Fibroblast of mammary gland (primary cell): ENCODE results near the gene MAP2K1.
A peak's percentile ranks its signal among the peaks of the same experiment; 100 is the strongest.

Experiments
- DNase-seq: peaks from one replicate; pipeline ENCODE4 v3.0.0-alpha.2; 2010; ENCODE audit warnings: low read depth
- H3K4me3 ChIP-seq: 2 replicates; pipeline ENCODE4 v1.5.1; 2011; ENCODE audit warnings: low read depth, mild to moderate bottlenecking, low read length, moderate library complexity; ENCODE audit not compliant: control insufficient read depth
- TF ChIP-seq, protein P1 (sequence below): conservative IDR thresholded peaks from 2 replicates; pipeline ENCODE4 v1.5.1; 2011; ENCODE audit warnings: low read depth, low read length, inconsistent platforms; ENCODE audit not compliant: control insufficient read depth, insufficient read depth

The MAP2K1 gene

DNA sequence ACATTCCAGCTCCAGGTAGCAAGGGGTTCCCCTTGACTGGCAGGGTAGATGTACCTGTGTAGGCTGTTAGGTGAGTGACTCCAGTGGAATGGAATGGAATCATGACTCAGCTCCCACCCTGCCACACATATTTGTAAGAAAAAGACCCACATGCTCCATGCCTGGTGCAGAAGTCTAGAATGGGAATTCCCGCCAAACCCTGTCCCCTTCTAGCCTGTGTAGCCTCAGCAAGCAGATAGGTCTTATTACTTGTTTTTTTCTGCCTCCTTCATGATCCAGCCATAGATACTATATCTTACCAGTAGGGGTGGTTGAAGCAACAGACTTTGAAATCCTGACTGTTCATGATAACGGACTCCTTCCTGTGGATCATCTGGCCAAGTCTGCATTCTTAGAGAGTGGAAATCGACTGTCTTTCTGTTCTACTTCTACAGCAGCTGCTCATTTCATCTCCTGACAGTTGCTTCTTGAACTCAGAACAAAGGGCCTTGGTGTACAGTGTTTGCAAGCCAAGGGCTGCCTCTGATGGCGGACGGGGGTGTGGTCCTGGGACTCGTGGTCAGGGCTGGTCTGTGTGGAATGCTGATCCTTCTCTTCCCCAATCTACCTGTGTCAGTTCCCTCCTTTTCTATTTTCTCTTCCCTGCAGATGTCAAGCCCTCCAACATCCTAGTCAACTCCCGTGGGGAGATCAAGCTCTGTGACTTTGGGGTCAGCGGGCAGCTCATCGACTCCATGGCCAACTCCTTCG lies 94.6 kb downstream of the MAP2K1 start:
- no peak for DNase-seq
- TF ChIP-seq, protein P1, sequence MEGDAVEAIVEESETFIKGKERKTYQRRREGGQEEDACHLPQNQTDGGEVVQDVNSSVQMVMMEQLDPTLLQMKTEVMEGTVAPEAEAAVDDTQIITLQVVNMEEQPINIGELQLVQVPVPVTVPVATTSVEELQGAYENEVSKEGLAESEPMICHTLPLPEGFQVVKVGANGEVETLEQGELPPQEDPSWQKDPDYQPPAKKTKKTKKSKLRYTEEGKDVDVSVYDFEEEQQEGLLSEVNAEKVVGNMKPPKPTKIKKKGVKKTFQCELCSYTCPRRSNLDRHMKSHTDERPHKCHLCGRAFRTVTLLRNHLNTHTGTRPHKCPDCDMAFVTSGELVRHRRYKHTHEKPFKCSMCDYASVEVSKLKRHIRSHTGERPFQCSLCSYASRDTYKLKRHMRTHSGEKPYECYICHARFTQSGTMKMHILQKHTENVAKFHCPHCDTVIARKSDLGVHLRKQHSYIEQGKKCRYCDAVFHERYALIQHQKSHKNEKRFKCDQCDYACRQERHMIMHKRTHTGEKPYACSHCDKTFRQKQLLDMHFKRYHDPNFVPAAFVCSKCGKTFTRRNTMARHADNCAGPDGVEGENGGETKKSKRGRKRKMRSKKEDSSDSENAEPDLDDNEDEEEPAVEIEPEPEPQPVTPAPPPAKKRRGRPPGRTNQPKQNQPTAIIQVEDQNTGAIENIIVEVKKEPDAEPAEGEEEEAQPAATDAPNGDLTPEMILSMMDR = no peak
- no peak overlapping the region for H3K4me3 ChIP-seq

DNA sequence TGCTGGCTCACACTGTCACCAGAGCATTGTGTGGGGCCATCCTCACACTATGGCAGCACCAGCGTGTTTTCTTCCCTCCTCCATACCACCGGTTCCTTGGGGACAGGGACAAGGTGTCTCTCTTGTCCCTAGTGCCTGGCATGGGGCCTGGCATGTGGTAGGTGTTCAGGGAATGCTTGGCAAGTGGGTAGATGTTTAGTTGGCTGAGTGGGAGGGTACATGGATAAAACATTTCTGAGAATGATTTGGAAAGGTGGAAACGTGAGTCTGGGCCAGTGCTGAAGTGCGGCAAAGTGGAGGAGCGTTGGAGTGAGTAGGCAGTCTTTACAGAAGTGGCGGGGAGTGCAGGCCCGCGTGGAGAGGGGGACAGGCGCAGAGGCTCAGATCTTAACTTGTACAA lies 95.8 kb downstream of the MAP2K1 start:
- no peak for DNase-seq
- TF ChIP-seq, protein P1 = no peak
- H3K4me3 ChIP-seq = no peak overlapping the region

DNA sequence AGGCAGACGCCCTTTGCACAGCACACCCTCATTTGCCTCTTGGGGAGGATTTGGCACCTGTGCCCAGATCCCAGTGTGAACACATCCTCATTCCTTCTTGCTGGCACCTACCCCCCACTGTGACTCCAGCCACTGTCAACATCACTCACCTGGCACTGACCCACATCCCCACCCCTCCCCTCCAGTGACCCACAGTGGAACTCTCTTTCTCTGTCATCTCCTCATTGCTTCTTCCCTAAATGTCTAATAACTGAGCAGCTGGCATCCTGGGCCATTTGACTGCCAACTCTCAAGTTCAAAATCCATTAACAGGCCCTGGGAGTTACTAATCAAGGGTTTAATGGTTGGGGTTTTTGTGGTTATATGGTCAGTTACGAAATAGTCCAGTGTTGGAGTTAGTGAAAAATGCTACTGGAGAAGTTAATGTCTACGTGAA lies 96.4 kb downstream of the MAP2K1 start:
- TF ChIP-seq, protein P1 = no peak
- peak; percentile 68 for DNase-seq
- no peak overlapping the region for H3K4me3 ChIP-seq

DNA sequence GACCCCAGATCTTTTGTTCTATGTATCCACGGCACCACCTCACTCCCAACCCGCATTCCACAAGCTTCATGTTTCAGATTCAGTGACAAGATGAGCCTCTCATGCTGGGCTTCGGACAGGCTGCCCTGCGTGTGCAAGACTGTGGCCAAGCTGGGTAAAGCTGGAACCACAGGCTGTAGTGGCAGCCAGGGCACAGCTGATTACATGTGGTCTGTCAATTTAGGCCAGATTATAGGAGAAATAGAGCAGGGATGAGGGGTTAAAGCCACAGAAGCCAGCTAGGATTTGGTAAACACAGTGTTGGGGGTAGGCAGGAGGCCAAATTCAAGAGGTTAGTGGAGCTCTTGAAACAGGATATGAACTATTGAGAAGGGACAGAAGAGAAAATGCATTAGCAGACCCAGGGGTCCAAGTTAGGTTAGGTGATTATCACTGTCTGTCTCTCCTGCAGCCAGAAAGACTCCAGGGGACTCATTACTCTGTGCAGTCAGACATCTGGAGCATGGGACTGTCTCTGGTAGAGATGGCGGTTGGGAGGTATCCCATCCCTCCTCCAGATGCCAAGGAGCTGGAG lies 97.9 kb downstream of the MAP2K1 start:
- TF ChIP-seq, protein P1 = no peak
- H3K4me3 ChIP-seq = no peak overlapping the region
- DNase-seq = no peak

DNA sequence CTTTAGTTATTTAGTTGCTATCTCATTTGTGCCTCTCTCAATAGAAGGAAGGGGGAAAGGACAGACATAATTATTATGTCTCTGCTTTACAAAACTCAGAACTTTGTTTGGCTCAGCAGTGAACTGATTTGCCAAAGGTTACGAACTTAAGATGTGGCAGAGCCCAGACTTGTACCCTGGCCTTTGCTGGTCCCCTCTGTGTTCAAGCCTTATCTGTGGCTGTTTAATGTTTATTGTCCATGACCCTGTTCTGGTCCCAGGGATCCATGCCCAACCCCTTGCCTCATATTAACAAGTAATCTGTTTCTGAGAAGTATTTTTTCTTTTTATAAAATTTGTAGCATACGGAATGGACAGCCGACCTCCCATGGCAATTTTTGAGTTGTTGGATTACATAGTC lies 100.2 kb downstream of the MAP2K1 start:
- TF ChIP-seq, protein P1 = no peak
- DNase-seq = no peak
- H3K4me3 ChIP-seq = no peak overlapping the region

DNA sequence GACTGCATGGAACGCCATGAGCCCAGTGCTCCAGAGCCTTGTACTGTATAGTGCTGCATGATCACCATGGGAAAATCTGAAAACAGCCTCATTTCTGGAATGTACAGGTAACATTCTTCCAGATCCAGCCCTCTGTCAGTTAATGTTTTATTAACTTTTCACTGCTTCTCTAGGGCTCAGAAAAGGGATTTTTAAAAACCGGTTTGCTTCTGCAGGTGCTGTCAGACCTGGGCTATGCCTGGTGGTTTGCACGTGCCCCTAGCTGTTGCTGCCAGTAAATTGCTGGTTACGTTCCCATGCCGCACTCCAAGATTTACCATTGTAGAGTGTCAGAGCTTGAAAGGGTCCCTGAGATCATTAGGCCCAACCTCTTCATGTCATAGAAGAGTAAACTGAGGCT lies 101.8 kb downstream of the MAP2K1 start:
- no peak for DNase-seq
- no peak overlapping the region for H3K4me3 ChIP-seq
- TF ChIP-seq, protein P1 = no peak

DNA sequence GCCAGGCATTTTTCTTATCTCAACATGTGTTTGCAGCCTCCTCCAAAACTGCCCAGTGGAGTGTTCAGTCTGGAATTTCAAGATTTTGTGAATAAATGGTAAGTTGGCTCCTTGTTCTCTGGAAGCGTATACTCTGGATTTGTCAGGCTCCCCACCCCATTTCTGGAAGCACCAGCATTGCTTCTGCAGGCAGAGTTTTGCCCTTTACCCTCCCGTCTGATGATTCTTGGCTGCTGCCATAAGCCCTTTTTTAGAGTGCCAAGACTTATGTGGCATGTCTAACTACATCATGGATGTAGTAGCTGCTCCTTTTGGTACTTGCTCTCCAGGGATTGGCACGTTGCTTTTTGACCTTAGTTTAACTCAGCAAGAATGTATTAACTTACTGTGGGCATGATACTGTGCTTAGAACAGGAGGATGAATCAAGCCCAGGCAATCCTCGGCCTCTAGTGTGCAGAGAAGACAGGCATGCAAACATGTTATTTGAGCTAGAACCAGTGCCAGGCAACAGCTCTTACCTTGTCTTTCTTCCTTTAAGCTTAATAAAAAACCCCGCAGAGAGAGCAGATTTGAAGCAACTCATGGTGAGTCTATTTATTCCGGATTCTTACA lies 102.6 kb downstream of the MAP2K1 start:
- no peak for DNase-seq
- H3K4me3 ChIP-seq = no peak overlapping the region
- TF ChIP-seq, protein P1 = no peak
